Neural cell (in vitro differentiated cells): ENCODE results near the gene USP53. TPM values are rescaled to one million over a fixed set of nuclear protein-coding genes. Genes with fewer than 3 reads are reported as not detected.

Experiments used
- H2AFZ ChIP-seq: fragments of 200-600, 300-800 bp; sonication (generic), shearing (Covaris generic); 2 replicates; pipeline ENCODE4 v1.6.0; 2014; ENCODE audit warnings: low read depth, mild to moderate bottlenecking, antibody characterized with exemption, low read length, moderate library complexity
- H3F3A ChIP-seq: fragments of 200-600 bp; shearing (Covaris generic); 2 replicates; pipeline ENCODE4 v1.6.1; 2016; ENCODE audit warnings: mild to moderate bottlenecking, moderate library complexity, mixed read lengths, antibody characterized with exemption, low read length; ENCODE audit not compliant: insufficient read depth, poor library complexity, severe bottlenecking
- H3K27ac ChIP-seq: fragments of 200-600, 300-800 bp; sonication (generic), shearing (Covaris generic); 2 replicates; pipeline ENCODE4 v1.5.1; 2014; ENCODE audit warnings: mild to moderate bottlenecking, low read length, moderate library complexity
- H3K27me3 ChIP-seq: fragments of 300-800, 200-600 bp; sonication (generic), shearing (Covaris generic); 2 replicates; pipeline ENCODE4 v1.6.0; 2014; ENCODE audit warnings: mild to moderate bottlenecking, low read depth, low read length, moderate library complexity; ENCODE audit not compliant: insufficient read depth
- H3K36me3 ChIP-seq: fragments of 300-800, 200-600 bp; sonication (generic), shearing (Covaris generic); 2 replicates; pipeline ENCODE4 v1.5.1; 2014; ENCODE audit warnings: mild to moderate bottlenecking, antibody characterized with exemption, low read length, moderate library complexity; ENCODE audit not compliant: insufficient read depth
- H3K4me2 ChIP-seq: fragments of 300-800, 200-600 bp; sonication (generic), shearing (Covaris generic); 2 replicates; pipeline ENCODE4 v1.6.0; 2014; ENCODE audit warnings: mild to moderate bottlenecking, low read length
- H3K4me3 ChIP-seq: fragments of 300-800, 200-600 bp; sonication (generic), shearing (Covaris generic); 2 replicates; pipeline ENCODE4 v1.5.1; 2014; ENCODE audit warnings: mild to moderate bottlenecking, low read length, moderate library complexity
- H3K79me2 ChIP-seq: fragments of 200-600 bp; shearing (Covaris generic); replicated peaks from 2 replicates; pipeline ENCODE4 v1.6.0; 2014; ENCODE audit warnings: mild to moderate bottlenecking, low read length, moderate library complexity; ENCODE audit not compliant: insufficient read depth
- H3K9ac ChIP-seq: fragments of 300-800, 200-600 bp; sonication (generic), shearing (Covaris generic); 2 replicates; pipeline ENCODE4 v1.6.1; 2016; ENCODE audit warnings: mild to moderate bottlenecking, low read length, mixed read lengths
- H3K9me2 ChIP-seq: fragments of 200-600 bp; shearing (Covaris generic); 2 replicates; pipeline ENCODE4 v1.6.1; 2016; ENCODE audit warnings: mild to moderate bottlenecking, low read length, mixed read lengths; ENCODE audit not compliant: insufficient read depth
- H3K9me3 ChIP-seq: fragments of 200-600, 300-800 bp; sonication (generic), shearing (Covaris generic); 2 replicates; pipeline ENCODE4 v1.6.1; 2016; ENCODE audit warnings: mild to moderate bottlenecking, mixed run types, low read length, moderate library complexity, mixed read lengths
- H4K20me1 ChIP-seq: fragments of 200-600 bp; shearing (Covaris generic); 2 replicates; pipeline ENCODE4 v1.6.1; 2016; ENCODE audit warnings: mild to moderate bottlenecking, mixed run types; ENCODE audit not compliant: insufficient read depth
- EP300 ChIP-seq: fragments of 450-650 bp; conservative IDR thresholded peaks from 2 replicates; pipeline ENCODE4 v1.6.1; 2014; ENCODE audit warnings: antibody characterized with exemption, mild to moderate bottlenecking, moderate library complexity; ENCODE audit not compliant: poor library complexity, severe bottlenecking
- EZH2 ChIP-seq: fragments of 200-600, 300-800 bp; shearing (Covaris generic), sonication (generic); IDR thresholded peaks from 2 replicates; pipeline ENCODE4 v1.6.1; 2014; ENCODE audit warnings: antibody characterized with exemption, low read length, borderline replicate concordance, mild to moderate bottlenecking; ENCODE audit not compliant: insufficient read depth, poor library complexity, severe bottlenecking
- MXI1 ChIP-seq: fragments of 450-650 bp; conservative IDR thresholded peaks from 2 replicates; pipeline ENCODE4 v1.6.1; 2014; ENCODE audit warnings: antibody characterized with exemption, mild to moderate bottlenecking; ENCODE audit not compliant: poor library complexity, severe bottlenecking
- POLR2AphosphoS5 ChIP-seq: IDR thresholded peaks from 2 replicates; pipeline ENCODE4 v1.6.1; 2012
- RAD21 ChIP-seq: fragments of 450-650 bp; conservative IDR thresholded peaks from 2 replicates; pipeline ENCODE4 v1.6.1; 2014; ENCODE audit warnings: antibody characterized with exemption, mild to moderate bottlenecking, moderate library complexity
- SMC3 ChIP-seq: fragments of 450-650 bp; conservative IDR thresholded peaks from 2 replicates; pipeline ENCODE4 v1.6.1; 2014; ENCODE audit warnings: antibody characterized with exemption, mild to moderate bottlenecking, moderate library complexity; ENCODE audit not compliant: poor library complexity
- TAF1 ChIP-seq: IDR thresholded peaks from 2 replicates; pipeline ENCODE4 v1.6.1; 2012; ENCODE audit warnings: low read depth
- polyA plus RNA-seq: library from polyadenylated mRNA; depleted of rRNA; stranded (reverse); fragments of >200 nt; gene quantifications from 2 replicates; pipeline ENCODE4 v1.2.3, GENCODE V29; 2014
- TF ChIP-seq, protein P1 (sequence below): fragments of 450-650 bp; IDR thresholded peaks from 2 replicates; pipeline ENCODE4 v1.5.1; 2014; ENCODE audit warnings: antibody characterized with exemption, mild to moderate bottlenecking, moderate library complexity; ENCODE audit not compliant: poor library complexity, severe bottlenecking
- TF ChIP-seq, protein P2 (sequence below): IDR thresholded peaks from 2 replicates; pipeline ENCODE4 v1.6.1; 2012; ENCODE audit warnings: borderline replicate concordance

Gene USP53
- polyA plus RNA-seq, 1 donor from 2014 or later = 5.0 TPM

DNA sequence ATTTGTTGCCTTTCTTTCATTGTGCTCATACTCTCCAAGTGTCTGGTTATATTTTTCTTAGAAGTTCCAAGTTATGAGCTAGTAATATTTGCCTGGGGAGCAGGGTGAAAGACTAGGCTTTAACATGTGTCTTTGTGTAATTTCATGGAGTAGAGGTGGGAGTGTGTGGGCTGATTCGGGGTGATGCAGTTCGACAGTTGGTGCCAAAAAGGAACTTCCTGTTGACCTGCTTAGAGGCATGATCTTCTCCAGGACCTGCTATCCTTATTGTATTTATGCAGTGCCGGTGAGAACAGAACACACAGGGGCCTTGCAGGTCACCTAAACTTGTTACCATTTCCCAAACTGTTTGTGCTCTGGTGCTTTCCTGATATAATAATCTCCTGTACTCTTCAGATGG, 21.2 kb downstream of the USP53 start:
- H3K9me3 ChIP-seq = no peaks in the 10 kb centered on the region
- H4K20me1 ChIP-seq = no peaks in the 10 kb centered on the region
- no peaks in the 10 kb centered on the region for H3K79me2 ChIP-seq
- no peak overlapping the region for H3K27ac ChIP-seq
- no peaks in the 10 kb centered on the region for H3K27me3 ChIP-seq
- no peaks in the 10 kb centered on the region for H3F3A ChIP-seq
- H3K9me2 ChIP-seq = no peaks in the 10 kb centered on the region
- H3K36me3 ChIP-seq = no peaks in the 10 kb centered on the region
- no peak overlapping the region for H3K4me2 ChIP-seq
- TF ChIP-seq EZH2 (no peak), RAD21 (no peak), MXI1 (no peak), SMC3 (no peak), TAF1 (no peak), POLR2AphosphoS5 (no peak), EP300 (no peak)
- TF ChIP-seq, protein P1, sequence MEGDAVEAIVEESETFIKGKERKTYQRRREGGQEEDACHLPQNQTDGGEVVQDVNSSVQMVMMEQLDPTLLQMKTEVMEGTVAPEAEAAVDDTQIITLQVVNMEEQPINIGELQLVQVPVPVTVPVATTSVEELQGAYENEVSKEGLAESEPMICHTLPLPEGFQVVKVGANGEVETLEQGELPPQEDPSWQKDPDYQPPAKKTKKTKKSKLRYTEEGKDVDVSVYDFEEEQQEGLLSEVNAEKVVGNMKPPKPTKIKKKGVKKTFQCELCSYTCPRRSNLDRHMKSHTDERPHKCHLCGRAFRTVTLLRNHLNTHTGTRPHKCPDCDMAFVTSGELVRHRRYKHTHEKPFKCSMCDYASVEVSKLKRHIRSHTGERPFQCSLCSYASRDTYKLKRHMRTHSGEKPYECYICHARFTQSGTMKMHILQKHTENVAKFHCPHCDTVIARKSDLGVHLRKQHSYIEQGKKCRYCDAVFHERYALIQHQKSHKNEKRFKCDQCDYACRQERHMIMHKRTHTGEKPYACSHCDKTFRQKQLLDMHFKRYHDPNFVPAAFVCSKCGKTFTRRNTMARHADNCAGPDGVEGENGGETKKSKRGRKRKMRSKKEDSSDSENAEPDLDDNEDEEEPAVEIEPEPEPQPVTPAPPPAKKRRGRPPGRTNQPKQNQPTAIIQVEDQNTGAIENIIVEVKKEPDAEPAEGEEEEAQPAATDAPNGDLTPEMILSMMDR = no peak
- TF ChIP-seq, protein P2, sequence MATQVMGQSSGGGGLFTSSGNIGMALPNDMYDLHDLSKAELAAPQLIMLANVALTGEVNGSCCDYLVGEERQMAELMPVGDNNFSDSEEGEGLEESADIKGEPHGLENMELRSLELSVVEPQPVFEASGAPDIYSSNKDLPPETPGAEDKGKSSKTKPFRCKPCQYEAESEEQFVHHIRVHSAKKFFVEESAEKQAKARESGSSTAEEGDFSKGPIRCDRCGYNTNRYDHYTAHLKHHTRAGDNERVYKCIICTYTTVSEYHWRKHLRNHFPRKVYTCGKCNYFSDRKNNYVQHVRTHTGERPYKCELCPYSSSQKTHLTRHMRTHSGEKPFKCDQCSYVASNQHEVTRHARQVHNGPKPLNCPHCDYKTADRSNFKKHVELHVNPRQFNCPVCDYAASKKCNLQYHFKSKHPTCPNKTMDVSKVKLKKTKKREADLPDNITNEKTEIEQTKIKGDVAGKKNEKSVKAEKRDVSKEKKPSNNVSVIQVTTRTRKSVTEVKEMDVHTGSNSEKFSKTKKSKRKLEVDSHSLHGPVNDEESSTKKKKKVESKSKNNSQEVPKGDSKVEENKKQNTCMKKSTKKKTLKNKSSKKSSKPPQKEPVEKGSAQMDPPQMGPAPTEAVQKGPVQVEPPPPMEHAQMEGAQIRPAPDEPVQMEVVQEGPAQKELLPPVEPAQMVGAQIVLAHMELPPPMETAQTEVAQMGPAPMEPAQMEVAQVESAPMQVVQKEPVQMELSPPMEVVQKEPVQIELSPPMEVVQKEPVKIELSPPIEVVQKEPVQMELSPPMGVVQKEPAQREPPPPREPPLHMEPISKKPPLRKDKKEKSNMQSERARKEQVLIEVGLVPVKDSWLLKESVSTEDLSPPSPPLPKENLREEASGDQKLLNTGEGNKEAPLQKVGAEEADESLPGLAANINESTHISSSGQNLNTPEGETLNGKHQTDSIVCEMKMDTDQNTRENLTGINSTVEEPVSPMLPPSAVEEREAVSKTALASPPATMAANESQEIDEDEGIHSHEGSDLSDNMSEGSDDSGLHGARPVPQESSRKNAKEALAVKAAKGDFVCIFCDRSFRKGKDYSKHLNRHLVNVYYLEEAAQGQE = no peak
- no peak overlapping the region for H3K4me3 ChIP-seq
- no peak overlapping the region for H3K9ac ChIP-seq
- H2AFZ ChIP-seq = no peak overlapping the region

DNA sequence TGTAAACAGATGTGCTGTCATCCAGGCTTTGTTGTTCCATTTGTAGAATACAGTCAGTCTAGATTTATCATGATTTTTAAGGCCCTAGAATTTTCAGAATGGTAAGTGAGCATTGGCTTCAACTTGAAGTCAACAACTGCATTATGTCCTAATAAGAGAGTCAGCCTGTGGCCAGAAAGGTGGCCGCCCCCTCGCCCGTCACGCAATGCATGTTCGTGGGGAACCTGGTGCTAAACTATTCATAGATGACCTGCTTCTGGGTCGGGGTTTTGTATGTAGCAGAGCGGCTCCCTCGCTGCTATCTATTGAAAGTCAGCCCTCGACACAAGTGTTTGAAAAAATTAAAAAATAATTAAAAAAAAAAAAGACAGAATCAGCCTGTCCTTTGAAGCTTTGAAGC, 24.7 kb downstream of the USP53 start:
- Histone ChIP-seq H3K4me2 (no peak overlapping the region), H3K27ac (no peak overlapping the region), H3K4me3 (no peak overlapping the region), H3K9ac (no peak overlapping the region), H3K9me2 (no peaks in the 10 kb centered on the region), H3K79me2 (no peaks in the 10 kb centered on the region), H3K27me3 (no peaks in the 10 kb centered on the region), H4K20me1 (no peaks in the 10 kb centered on the region), H3K9me3 (no peaks in the 10 kb centered on the region), H2AFZ (no peak overlapping the region), H3K36me3 (no peaks in the 10 kb centered on the region), H3F3A (no peaks in the 10 kb centered on the region)
- TF ChIP-seq EZH2 = no peak
- TF ChIP-seq, protein P1 = no peak
- TF ChIP-seq, protein P2 = no peak
- no peak for TF ChIP-seq SMC3
- TF ChIP-seq TAF1 = no peak
- TF ChIP-seq POLR2AphosphoS5 = no peak
- no peak for TF ChIP-seq EP300
- no peak for TF ChIP-seq MXI1
- TF ChIP-seq RAD21 = no peak
